Right lobe of liver (tissue), 6 donors: ENCODE data around the gene IL4I1. TPM values are rescaled to one million over a fixed set of nuclear protein-coding genes. Genes with fewer than 3 reads are reported as not detected.

Experiments
- ATAC-seq, 4 donors: fragments of 200-7000 bp; cut with Tn5 transposase; one replicate each; pipeline ENCODE4 v1.9.1; 2020; ENCODE audit warnings: mild to moderate bottlenecking in 4 of 4, moderate library complexity in 4 of 4
- DNase-seq, 3 donors: peaks; one replicate each; pipeline ENCODE4 v3.0.0-alpha.2; 2020
- H3K27ac ChIP-seq, 3 donors: fragments of 200-600 bp; one replicate each; pipeline ENCODE4 v1.8.0; 2022
- H3K27me3 ChIP-seq, 2 donors: fragments of 200-600 bp; one replicate each; pipeline ENCODE4 v1.8.0; 2022
- H3K36me3 ChIP-seq, 4 donors: fragments of 200-600 bp; sonication (generic) in 1 of 4; one replicate each; pipeline versions ENCODE4 v1.5.1 to v1.8.0; 2017 to 2022; ENCODE audit warnings: control low read depth in 1 of 4
- H3K4me1 ChIP-seq, 4 donors: fragments of 200-600 bp; sonication (generic) in 1 of 4; one replicate each; pipeline versions ENCODE4 v1.5.1 to v1.8.0; 2017 to 2022; ENCODE audit warnings: control low read depth in 1 of 4
- H3K4me3 ChIP-seq, 3 donors: fragments of 200-600 bp; one replicate each; pipeline ENCODE4 v1.8.0; 2022
- H3K9me3 ChIP-seq, 4 donors: fragments of 200-600 bp; sonication (generic) in 1 of 4; one replicate each; pipeline versions ENCODE4 v1.5.1 to v1.8.0; 2017 to 2022; ENCODE audit warnings: control low read depth in 1 of 4
- CTCF ChIP-seq, 4 donors: fragments of 200-600 bp in 3 of 4; fragments of 450-650 bp in 1 of 4; IDR thresholded peaks; one replicate each; pipeline versions ENCODE4 v1.5.1 to v1.8.0; 2016 to 2022; ENCODE audit warnings: antibody characterized with exemption in 4 of 4, mild to moderate bottlenecking in 2 of 4
- POLR2A ChIP-seq: fragments of 450-650 bp; IDR thresholded peaks from one replicate; pipeline ENCODE4 v1.6.1; 2017; ENCODE audit warnings: antibody characterized with exemption, mild to moderate bottlenecking
- WGBS: methylation state at CpG from one replicate; pipeline ENCODE4 v1.1.6; 2018; ENCODE audit warnings: low coverage, low lambda C conversion rate; ENCODE audit not compliant: insufficient coverage; ENCODE audit errors: missing lambda C conversion rate; 5-methylcytosine and 5-hydroxymethylcytosine counted together
- intact Hi-C, 2 donors: fragments of 100-400 bp; cut with DNase I; formaldehyde crosslinking; loops; one replicate each; pipeline versions ENCODE4 v1.11.2 to v1.14.1; 2022
- total RNA-seq, 6 experiments: library from RNA; depleted of rRNA in 2 of 6; stranded (reverse); fragments of >200 nt in 2 of 6; fragmentation: NEBNext Ultra II Directional in 3 of 6; extraction: Animal tissue kit (Norgen Biotek cat#: 25700) in 3 of 6; gene quantifications; one replicate each; pipeline versions ENCODE4 v1.1.0 to v1.2.4, GENCODE V29; 2016 to 2023
- donor health status: DM: no; HTN: yes; CAD: no.
- donor health status: DM: no; HTN: no; CAD: no.
- donor health status: DM: no; HTN: no; CAD: no.
- donor health status: DM: no; HTN: yes; CAD: no.
- donor health status: DM: no; HTN: yes; CAD: no.

Gene IL4I1
- total RNA-seq, 6 experiments from 2014 or later: 0.56 to 4.2 (median 1.0) TPM; not detected in 3

GRCh38 chr19:49929611-49930482 is 33.2 kb upstream of the IL4I1 start:
- Histone ChIP-seq H3K36me3 (peaks cover 0 to 31% (median 20%) of the 10 kb centered on the region in 4 donors), H3K9me3 (no peaks in the 10 kb centered on the region), H3K4me3 (peak overlapping the region; percentile 95 to 98 (median 98)), H3K27me3 (no peaks in the 10 kb centered on the region), H3K27ac (peak overlapping the region; percentile 86 to 93 (median 92)), H3K4me1 (peaks cover 0 to 31% (median 8%) of the 10 kb centered on the region in 4 donors)
- peak; percentile 71 to 89 (median 78) for ATAC-seq
- intact Hi-C loops: no loop called here
- TF ChIP-seq CTCF (IDR thresholded peaks at IDR 0.05) (peak in 1 of 4 donors; percentile 5), POLR2A (peak; percentile 68)
- WGBS: 3% methylated on average over 26 of the region's 43 CpGs
- peak; percentile 92 to 97 (median 96) for DNase-seq

GRCh38 chr19:49929121-49929610 is 32.5 kb upstream of the IL4I1 start, which contains the start of the genes ATF5 and NUP62:
Gene ATF5, plus strand, starts transcription at chr19:49929205. Its CDS starts 1,646 bp downstream, at chr19:49930851.
Gene NUP62, minus strand, starts transcription at chr19:49929504. Its CDS starts 19,697 bp downstream, at chr19:49909807.
- DNase-seq: peak; percentile 88 to 91 (median 90)
- peaks cover 0 to 31% (median 20%) of the 10 kb centered on the region in 4 donors for H3K36me3 ChIP-seq

GRCh38 chr19:49927526-49928264 is 31.0 kb upstream of the IL4I1 start:
- Histone ChIP-seq H3K27ac (peak overlapping the region; percentile 86 to 93 (median 92)), H3K9me3 (no peaks in the 10 kb centered on the region), H3K4me3 (peak overlapping the region; percentile 95 to 98 (median 98)), H3K36me3 (peaks cover 0 to 24% (median 17%) of the 10 kb centered on the region in 4 donors), H3K27me3 (no peaks in the 10 kb centered on the region), H3K4me1 (peaks cover 0 to 38% (median 9%) of the 10 kb centered on the region in 4 donors)
- DNase-seq: no peak
- WGBS: 76% methylated on average over 14 of the region's 14 CpGs
- no peak for ATAC-seq
- TF ChIP-seq POLR2A (no peak), CTCF (IDR thresholded peaks at IDR 0.05) (no peak)
- intact Hi-C loops: no loop called here

More at GRCh38 chr19:49929121-49929610, 32.5 kb upstream of the IL4I1 start, which contains the start of the genes ATF5 and NUP62:
- intact Hi-C loops: no loop called here
- H3K27ac ChIP-seq: peak within 1 kb of the TSS; percentile 86 to 93 (median 92)
- no peaks in the 10 kb centered on the region for H3K9me3 ChIP-seq
- TF ChIP-seq CTCF (IDR thresholded peaks at IDR 0.05) (no peak), POLR2A (peak; percentile 96)
- WGBS: under 1% methylated on average over 34 of the region's 48 CpGs
- no peaks in the 10 kb centered on the region for H3K27me3 ChIP-seq
- peak; percentile 52 to 75 (median 67) for ATAC-seq
- peaks cover 0 to 31% (median 8%) of the 10 kb centered on the region in 4 donors for H3K4me1 ChIP-seq
- peak within 1 kb of the TSS; percentile 95 to 98 (median 98) for H3K4me3 ChIP-seq

- H3K36me3 ChIP-seq: peaks cover 0 to 12% (median 10%) of the 10 kb centered on the region in 4 donors
- peaks cover 0 to 49% (median 15%) of the 10 kb centered on the region in 4 donors for H3K4me1 ChIP-seq
- H3K27me3 ChIP-seq: no peaks in the 10 kb centered on the region
- ATAC-seq: no peak
- no peak for TF ChIP-seq CTCF (IDR thresholded peaks at IDR 0.05)
- TF ChIP-seq POLR2A: no peak
- H3K9me3 ChIP-seq: no peaks in the 10 kb centered on the region
- no peak overlapping the region for H3K27ac ChIP-seq
- WGBS: 94% methylated on average over 3 of the region's 10 CpGs
- intact Hi-C loops: no loop called here
- no peak for DNase-seq
- H3K4me3 ChIP-seq: no peak overlapping the region
Observed at GRCh38 chr19:49926515-49926914, 29.8 kb upstream of the IL4I1 start.
